Dermis microvascular lymphatic vessel endothelial cell (primary cell): ENCODE results near the gene DNAH2. TPM values are rescaled to one million over a fixed set of nuclear protein-coding genes. Genes with fewer than 3 reads are reported as not detected.

ENCODE experiments used
- DNase-seq, 2 donors: peaks; one replicate each; pipeline versions ENCODE4 v3.0.0 to v3.0.0-alpha.2; 2010; ENCODE audit warnings: low read depth in 2 of 2
- total RNA-seq: library from RNA; depleted of rRNA; stranded (reverse); fragments of >200 nt; gene quantifications from 2 replicates; pipeline ENCODE4 v1.2.1, GENCODE V29; 2014

Gene DNAH2
- total RNA-seq, 1 donor from 2014 or later: under 0.01 TPM

GRCh38 chr17:7719661-7720060 is 2.1 kb downstream of the DNAH2 start:
- DNase-seq: no peak

DNA sequence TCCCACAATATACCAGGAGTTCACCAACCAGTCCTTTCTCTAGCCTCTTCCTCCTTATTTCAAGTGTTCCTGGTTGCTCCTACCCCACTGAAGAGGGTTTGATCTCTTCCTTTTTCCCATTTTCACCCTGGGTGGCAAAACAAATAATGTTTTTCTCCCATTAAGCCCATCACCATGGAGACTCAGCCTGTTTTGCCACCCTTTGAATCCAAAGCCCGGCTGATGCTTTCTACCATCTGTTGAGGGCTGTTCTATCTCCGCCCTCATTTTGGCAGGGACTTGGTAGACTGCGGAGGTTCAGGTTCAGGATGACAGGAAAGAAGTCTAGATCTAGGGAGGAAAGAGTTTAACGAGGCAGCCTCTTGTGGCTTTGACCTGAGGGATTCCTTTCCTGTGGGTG is 2.6 kb downstream of the DNAH2 start:
- DNase-seq: no peak

DNA sequence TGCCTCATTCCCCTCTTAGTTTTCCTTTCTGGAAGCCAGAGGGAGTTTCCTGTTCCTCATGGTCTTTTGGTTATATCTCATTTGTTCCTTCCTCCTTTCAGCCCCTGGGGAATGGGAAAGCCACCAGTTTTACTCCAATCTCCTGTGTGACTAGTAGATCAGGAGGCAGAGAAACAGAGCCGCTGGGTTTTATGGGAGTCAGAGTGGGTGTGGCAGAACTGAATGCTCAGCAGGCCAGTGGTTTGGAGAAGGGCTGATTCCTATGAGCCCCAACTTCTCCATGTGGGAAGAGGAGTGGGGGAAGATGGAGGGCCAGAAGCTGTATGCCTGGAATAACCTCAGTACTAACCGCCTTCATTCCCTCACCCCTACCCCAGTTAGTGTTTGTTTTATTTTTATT is 4.1 kb downstream of the DNAH2 start:
- no peak for DNase-seq

- DNase-seq: no peak
Measured at GRCh38 chr17:7727886-7728285, 10.3 kb downstream of the DNAH2 start.

GRCh38 chr17:7729816-7730215 is 12.3 kb downstream of the DNAH2 start:
- DNase-seq: no peak

DNA sequence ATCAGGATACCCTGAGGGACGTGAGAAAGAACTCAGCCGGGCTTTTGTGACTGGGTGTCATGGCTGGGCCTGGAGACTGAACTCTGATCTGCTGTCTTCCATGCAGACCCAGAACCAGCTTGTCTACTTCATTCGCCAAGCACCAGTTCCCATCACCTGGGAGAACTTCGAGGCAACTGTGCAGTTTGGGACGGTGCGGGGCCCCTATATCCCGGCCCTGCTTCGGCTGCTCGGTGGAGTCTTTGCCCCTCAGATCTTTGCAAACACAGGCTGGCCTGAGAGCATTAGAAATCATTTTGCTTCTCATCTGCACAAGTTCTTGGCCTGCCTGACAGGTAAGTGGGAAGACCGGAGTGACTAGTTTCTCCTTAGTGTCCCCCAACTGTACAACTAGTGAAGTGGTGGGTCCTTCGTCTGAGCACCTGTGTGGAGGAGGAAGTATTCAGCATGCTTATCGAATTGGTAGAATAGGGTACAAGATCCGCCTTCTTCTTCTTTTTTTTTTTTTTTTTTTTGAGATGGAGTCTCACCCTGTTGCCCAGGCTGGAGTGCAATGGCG is 15.5 kb downstream of the DNAH2 start:
- DNase-seq: no peak

GRCh38 chr17:7737601-7738000 is 20.1 kb downstream of the DNAH2 start:
- DNase-seq: no peak

DNA sequence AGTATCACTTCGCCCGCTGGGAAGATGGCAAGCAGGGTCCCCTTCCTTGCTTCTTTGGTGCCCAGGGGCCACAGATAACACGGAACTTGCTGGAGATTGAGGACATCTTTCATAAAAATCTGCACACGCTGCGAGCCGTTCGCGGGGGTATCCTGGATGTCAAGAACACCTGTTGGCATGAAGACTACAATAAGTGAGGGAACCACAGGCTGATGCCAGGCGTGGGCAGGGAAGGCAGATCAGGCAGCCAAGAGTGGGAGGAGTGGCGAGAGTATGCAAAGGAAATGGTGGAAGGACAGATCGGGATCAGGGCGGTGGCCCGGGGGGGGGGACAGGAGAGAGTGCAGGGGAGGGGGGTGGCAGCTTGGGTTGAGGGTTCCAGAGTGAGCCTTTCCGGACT is 22.2 kb downstream of the DNAH2 start:
- no peak for DNase-seq

DNA sequence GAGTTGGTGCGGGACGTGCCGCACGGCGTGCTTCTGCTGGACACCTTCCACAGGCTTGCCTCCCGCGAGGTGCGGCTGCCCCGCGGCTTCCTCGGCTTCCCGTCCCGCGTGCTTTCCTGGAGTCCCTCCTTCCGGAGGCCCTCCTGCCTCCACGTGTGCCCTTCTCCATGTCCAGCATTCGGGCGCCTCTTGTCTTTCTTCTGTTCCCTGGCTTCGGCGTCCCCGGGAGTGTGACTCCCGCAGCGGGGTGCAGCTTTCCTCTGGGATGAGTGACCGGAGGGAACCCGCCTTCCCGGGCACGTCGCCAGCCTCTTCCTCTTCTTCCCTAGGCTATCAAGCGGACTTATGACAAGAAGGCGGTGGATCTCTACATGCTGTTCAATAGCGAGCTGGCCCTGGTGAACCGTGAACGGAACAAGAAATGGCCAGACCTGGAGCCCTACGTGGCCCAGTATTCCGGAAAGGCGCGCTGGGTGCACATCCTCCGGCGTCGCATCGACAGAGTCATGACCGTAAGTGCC is 23.0 kb downstream of the DNAH2 start:
- DNase-seq: no peak

- DNase-seq: no peak
Measured at GRCh38 chr17:7742729-7743128, 25.2 kb downstream of the DNAH2 start.

GRCh38 chr17:7744416-7744815 is 26.9 kb downstream of the DNAH2 start:
- no peak for DNase-seq

DNA sequence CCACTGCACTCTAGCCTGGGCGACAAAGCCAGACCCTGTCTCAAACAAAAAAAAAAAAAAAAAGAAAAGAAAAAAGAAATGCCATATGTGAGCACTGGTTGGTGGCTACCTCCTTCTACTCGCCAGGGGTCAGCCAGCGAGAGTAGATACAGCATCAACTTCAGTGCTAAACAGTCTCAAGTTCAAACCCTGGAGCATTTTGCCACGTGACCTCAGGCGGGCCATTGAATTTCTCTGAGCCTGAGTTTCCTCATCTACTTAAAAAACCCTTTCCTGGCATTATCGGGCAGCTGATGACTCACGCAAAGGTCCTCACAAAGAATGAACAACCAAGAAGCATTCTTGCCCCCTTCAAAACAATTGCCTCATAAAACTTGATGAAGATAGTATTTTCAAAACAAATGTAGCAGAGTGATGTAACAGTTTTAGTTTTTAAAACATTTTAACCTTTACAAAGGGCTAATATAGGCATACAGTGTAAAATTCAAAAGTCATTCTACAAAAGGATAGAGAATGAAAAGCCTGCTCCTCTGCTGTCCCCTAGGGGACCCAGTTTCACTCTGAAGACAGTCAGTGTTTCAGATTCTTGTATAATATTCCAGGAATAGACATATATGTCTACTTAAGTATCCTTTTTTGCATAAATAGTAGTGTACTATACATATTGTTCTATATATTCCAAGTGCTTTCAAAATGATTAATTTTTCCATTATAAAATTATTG is 28.4 kb downstream of the DNAH2 start:
- peak; percentile 23 to 96 for DNase-seq

DNA sequence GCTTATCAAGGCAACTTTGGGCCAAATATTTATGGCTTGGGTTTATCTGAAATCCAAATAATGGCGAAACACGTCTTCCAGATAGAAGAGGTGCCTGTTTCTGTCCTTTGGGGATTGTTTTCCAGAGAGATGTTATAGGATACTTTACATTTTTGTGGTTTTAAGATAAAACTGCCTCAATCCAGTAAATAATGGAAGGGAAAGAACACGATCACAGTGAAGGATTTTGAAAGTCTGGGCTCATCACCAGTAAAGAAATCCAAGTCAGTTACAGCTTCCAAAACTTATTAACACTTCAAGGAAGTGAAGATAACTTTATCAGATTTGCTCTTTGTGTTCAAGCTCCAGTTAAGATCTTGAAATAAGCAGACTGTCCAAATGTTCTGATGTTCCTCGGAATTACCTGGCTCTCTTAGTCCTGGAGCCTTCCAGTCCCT is 30.1 kb downstream of the DNAH2 start:
- DNase-seq: no peak

- DNase-seq: no peak
Measured at GRCh38 chr17:7748076-7748775, 30.7 kb downstream of the DNAH2 start.

DNA sequence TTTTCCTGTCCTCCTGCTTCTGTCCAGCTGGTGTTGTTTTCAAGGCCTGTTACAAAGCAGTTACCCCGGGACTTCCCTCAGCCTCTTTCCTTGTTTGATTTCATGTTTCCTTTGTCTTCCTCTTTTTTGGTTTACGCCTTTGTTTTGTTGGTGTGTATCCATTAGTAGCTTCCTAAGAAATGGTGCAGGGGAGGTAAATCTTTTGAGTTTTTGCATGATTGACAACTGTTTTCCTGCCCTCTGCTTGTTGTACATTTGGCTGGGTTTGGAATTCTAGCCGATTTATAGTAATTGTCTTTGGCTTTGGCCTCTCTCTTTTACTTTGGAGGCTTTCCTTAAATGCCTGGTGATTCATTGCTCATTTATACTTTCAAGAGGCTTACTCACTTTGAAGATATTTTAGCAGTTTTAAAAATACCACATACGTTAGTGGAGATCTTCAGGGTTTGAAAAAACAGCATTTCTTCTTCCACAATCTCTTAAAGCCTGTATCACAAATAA is 32.8 kb downstream of the DNAH2 start:
- DNase-seq: peak in 1 of 2 donors; percentile 65

DNA sequence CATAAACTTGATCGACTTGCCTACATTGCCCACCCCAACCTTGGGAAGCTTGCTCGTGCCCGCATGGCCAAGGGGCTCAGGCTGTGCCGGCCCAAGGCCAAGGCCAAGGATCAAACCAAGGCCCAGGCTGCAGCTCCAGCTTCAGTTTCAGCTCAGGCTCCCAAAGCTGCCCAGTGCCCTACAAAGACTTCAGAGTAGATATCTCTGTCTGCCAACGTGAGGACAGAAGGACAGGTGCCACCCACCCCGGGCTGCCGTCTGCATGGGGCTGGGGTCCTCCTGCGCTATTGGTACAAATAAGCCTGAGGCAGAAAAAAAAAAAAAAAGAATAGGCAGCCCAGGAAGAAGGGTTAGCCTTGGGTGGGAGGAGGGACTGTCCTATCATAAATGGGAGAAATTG is 37.1 kb downstream of the DNAH2 start:
- no peak for DNase-seq

- DNase-seq: no peak
Measured at GRCh38 chr17:7755095-7755890, 37.7 kb downstream of the DNAH2 start.

- no peak for DNase-seq
Measured at GRCh38 chr17:7756968-7757367, 39.4 kb downstream of the DNAH2 start.

DNA sequence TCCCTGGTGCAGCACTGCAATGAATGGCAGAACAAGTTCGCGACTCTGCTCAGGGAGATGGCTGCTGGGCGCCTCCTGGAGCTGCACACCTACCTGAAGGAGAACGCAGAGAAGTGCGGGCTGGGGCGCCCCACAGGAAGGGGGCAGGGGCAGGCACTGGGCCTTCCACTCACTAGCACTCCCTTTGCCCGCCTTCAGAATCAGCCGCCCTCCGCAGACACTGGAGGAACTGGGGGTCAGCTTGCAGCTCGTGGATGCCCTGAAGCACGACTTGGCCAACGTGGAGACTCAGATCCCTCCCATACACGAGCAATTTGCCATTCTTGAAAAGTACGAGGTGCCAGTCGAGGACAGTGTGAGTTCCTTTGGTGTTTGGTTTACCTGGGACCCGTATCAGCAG is 46.4 kb downstream of the DNAH2 start:
- no peak for DNase-seq

GRCh38 chr17:7767004-7767403 is 49.5 kb downstream of the DNAH2 start:
- no peak for DNase-seq

DNA sequence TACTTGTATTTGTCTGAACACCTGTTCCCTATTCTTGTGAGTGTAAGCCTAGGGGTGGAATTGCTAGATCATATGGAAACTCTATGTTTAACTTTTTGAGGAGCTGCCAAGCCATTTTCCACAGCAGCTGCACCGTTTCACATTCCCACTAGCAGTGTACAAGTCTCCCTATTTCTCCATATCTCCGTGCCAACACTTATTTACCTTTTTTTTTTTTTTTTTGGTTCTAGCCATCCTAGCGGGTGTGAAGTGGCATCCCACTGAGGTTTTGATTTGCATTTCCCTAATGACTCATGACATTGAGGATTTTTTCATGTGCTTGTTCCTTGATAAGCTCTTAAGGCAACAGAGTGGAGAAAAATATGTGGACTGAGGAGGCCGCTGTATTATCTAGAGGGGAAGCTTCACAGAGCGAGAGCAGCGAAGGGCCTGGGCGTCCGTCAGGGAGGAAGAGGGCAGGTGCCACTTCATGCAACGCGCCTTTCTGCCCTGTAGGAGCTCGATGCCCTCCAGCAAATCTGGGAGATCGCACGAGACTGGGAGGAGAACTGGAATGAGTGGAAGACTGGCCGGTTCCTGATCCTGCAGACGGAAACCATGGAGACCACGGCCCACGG is 50.0 kb downstream of the DNAH2 start:
- DNase-seq: no peak
